Calu3 (cell line): ENCODE measurements around the gene ZNF213. TPM values are rescaled to one million over a fixed set of nuclear protein-coding genes. Genes with fewer than 3 reads are reported as not detected.

Experiments used
- BruUV-seq: library from RNA; stranded (reverse); fragments of 400-500 nt; replicated peaks from 2 replicates; lab custom pipeline; 2021; lab: Mats Ljungman, UMichigan
- CTCF ChIA-PET: fragments of 300-600 bp; sonication (Branson Sonifier 250); formaldehyde crosslinking; loops from one replicate; lab custom pipeline; 2022; ENCODE audit warnings: antibody characterized with exemption; lab: Charles Lee
- DNase-seq: peaks from one replicate; pipeline ENCODE4 v3.0.0; 2022
- H3K27ac Mint-ChIP-seq: one replicate; pipeline ENCODE4 v1.8.0; 2022; ENCODE audit warnings: mixed read lengths; ENCODE audit not compliant: unreplicated experiment
- H3K27me3 Mint-ChIP-seq: one replicate; pipeline ENCODE4 v1.8.0; 2022; ENCODE audit warnings: mixed read lengths; ENCODE audit not compliant: unreplicated experiment
- H3K36me3 Mint-ChIP-seq: one replicate; pipeline ENCODE4 v1.8.0; 2022; ENCODE audit warnings: mild to moderate bottlenecking, moderate library complexity, mixed read lengths; ENCODE audit not compliant: insufficient read depth, unreplicated experiment
- H3K4me1 Mint-ChIP-seq: one replicate; pipeline ENCODE4 v1.8.0; 2022; ENCODE audit warnings: mild to moderate bottlenecking, low read depth, mixed read lengths; ENCODE audit not compliant: unreplicated experiment
- H3K4me3 Mint-ChIP-seq: one replicate; pipeline ENCODE4 v1.8.0; 2022; ENCODE audit warnings: mild to moderate bottlenecking, low read depth, moderate library complexity, mixed read lengths; ENCODE audit not compliant: unreplicated experiment
- H3K9me3 Mint-ChIP-seq: one replicate; pipeline ENCODE4 v1.8.0; 2022; ENCODE audit warnings: low read depth, mixed read lengths; ENCODE audit not compliant: unreplicated experiment
- intact Hi-C: fragments of 100-400 bp; cut with micrococcal nuclease; formaldehyde crosslinking; loops from one replicate; pipeline ENCODE4 v1.10.0; 2022; ENCODE audit not compliant: unreplicated experiment
- total RNA-seq: library from RNA; stranded (reverse); gene quantifications from 2 replicates; pipeline ENCODE4 v1.2.3, GENCODE V29; 2022
- TF ChIP-seq, protein P1 (sequence below): fragments of 200-600 bp; IDR thresholded peaks from one replicate; pipeline ENCODE4 v1.8.0; 2022; ENCODE audit warnings: antibody characterized with exemption; ENCODE audit not compliant: unreplicated experiment

The ZNF213 gene
- total RNA-seq, 1 experiment from 2014 or later, result 11.8 TPM

DNA sequence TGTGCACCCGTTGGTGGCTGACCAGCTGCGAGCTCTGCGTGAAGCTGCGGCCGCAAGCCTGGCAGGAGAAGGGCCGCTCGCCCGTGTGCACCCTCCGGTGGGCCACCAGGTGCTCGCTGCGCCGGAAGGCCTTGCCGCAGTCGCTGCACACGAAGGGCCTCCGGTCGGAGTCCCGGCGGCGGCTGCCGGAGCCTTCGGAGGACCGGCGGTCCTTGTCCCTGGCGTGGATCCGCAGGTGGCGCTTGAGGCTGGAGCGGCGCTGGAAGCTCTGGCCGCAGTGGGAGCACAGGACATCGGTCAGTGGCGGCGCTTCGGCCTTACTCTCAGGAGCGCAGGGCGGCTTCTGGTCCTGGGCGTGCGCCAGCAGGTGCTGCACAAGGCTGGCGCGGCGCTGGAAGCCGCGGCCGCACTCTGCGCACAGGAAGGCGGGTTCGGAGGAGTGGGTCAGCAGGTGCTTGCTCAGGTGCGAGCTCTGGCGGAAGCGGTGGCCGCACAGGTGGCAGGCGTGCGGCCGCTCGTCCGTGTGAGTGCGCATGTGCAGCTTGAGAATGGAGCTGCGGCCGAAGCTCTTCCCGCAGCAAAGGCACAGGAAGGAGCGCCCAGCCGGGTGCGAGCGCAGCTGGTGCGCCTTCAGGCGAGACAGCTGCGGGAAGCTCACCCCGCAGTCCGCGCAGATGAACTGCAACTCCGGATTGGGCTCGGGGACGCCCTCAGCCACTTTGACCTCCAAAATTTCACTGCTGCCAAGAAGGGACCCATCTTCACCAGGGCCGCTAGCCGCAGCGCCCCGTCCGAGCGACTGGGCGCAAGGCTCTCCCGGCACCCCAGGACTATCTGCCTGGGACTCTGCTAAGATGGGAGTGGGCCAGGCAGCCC is 44.9 kb upstream of the ZNF213 start:
- Mint-ChIP-seq H3K9me3 (no peaks in the 10 kb centered on the region), H3K4me3 (no peak overlapping the region), H3K27ac (no peak overlapping the region), H3K27me3 (peaks cover 49% of the 10 kb centered on the region), H3K36me3 (no peaks in the 10 kb centered on the region), H3K4me1 (no peaks in the 10 kb centered on the region)
- TF ChIP-seq, protein P1, sequence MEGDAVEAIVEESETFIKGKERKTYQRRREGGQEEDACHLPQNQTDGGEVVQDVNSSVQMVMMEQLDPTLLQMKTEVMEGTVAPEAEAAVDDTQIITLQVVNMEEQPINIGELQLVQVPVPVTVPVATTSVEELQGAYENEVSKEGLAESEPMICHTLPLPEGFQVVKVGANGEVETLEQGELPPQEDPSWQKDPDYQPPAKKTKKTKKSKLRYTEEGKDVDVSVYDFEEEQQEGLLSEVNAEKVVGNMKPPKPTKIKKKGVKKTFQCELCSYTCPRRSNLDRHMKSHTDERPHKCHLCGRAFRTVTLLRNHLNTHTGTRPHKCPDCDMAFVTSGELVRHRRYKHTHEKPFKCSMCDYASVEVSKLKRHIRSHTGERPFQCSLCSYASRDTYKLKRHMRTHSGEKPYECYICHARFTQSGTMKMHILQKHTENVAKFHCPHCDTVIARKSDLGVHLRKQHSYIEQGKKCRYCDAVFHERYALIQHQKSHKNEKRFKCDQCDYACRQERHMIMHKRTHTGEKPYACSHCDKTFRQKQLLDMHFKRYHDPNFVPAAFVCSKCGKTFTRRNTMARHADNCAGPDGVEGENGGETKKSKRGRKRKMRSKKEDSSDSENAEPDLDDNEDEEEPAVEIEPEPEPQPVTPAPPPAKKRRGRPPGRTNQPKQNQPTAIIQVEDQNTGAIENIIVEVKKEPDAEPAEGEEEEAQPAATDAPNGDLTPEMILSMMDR, result no peak
- DNase-seq, result no peak
- intact Hi-C loops, result no loop called here
- BruUV-seq, result no TSS peak
- CTCF ChIA-PET, result no interaction called here

DNA sequence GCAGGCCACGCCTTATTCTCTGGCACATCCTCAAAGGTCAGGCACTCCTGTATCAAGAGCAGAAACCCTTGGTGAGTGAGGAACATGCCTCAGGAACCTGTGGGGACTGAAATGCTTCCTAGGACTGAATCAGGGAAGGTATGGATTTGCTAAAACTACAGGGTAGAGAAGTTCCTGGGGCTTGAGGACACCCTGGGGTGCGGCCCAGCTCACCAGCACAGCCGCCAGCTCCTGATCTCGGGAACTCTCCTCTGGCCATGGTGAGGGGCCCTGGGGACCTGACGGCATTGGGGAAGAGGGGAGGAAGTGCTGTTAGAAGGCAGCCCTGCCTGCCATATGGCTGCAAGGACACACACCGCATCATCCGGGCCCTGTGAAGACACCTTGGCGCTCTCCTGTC is 43.3 kb upstream of the ZNF213 start:
- H3K4me1 Mint-ChIP-seq, result no peaks in the 10 kb centered on the region
- peaks cover 43% of the 10 kb centered on the region for H3K27me3 Mint-ChIP-seq
- H3K27ac Mint-ChIP-seq, result no peak overlapping the region
- DNase-seq, result no peak
- H3K36me3 Mint-ChIP-seq, result no peaks in the 10 kb centered on the region
- intact Hi-C loops, result no loop called here
- no TSS peak for BruUV-seq
- CTCF ChIA-PET, result no interaction called here
- no peaks in the 10 kb centered on the region for H3K9me3 Mint-ChIP-seq
- TF ChIP-seq, protein P1, result no peak
- H3K4me3 Mint-ChIP-seq, result no peak overlapping the region

DNA sequence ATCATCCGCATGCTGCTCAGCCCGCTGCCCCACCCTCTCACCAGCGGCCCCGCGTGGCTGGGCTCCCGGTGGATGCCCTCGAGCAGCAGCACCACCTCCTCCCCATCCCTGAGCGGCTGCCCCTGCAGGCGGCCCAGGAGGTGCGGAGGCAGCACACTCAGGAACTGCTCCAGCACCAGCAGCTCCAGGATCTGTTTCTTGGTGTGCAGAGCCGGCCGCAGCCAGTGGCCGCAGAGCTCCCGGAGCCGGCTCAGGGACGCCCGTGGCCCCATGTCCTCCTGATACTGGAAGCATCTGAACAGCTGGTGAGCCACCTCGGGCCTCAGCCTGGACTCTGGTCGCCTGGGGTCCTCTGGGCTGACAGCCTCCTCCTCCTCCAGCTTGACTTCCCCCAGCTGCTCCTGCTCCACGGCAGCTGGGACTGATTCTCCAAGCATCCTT is 42.3 kb upstream of the ZNF213 start:
- CTCF ChIA-PET, result no interaction called here
- DNase-seq, result no peak
- Mint-ChIP-seq H3K27me3 (peaks cover 46% of the 10 kb centered on the region), H3K9me3 (no peaks in the 10 kb centered on the region), H3K4me3 (no peak overlapping the region), H3K4me1 (peaks cover 1% of the 10 kb centered on the region), H3K27ac (no peak overlapping the region), H3K36me3 (no peaks in the 10 kb centered on the region)
- BruUV-seq, result no TSS peak
- intact Hi-C loops, result no loop called here
- TF ChIP-seq, protein P1, result no peak

DNA sequence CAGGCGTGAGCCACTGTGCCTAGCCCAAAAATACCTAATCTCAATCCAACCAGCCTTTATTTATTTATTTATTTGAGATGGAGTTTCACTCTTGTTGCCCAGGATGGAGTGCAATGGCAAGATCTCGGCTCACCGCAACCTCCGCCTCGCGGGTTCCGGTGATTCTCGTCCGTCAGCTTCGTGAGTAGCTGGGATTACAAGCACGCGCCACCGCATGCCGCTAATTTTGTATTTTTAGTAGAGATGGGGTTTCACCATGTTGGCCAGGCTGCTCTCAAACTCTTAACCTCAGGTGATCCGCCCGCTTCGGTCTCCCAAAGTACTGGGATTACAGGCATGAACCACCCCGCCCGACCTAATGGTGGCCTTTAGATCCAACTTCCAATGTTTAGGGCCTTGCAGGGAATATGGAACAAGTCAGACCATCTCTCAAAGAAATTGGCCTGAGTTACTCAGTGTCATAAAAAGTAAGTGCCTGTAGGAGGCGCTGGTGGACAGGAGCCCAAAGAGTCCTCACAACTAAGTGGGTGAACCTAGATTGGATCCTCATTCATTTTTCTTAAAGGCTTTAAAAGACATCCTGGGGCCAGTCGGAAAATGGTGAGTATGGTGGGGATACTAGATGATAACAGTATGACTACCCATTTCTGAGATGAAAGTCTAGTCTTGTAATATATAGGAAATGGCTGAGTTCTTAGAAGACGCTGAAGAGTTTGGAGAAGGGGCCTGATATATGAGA is 40.4 kb upstream of the ZNF213 start:
- BruUV-seq, result no TSS peak
- CTCF ChIA-PET, result no interaction called here
- H3K36me3 Mint-ChIP-seq, result peaks cover 12% of the 10 kb centered on the region
- TF ChIP-seq, protein P1, result peak; percentile 61
- H3K27ac Mint-ChIP-seq, result no peak overlapping the region
- H3K9me3 Mint-ChIP-seq, result no peaks in the 10 kb centered on the region
- peak; percentile 46 for DNase-seq
- H3K4me3 Mint-ChIP-seq, result no peak overlapping the region
- H3K4me1 Mint-ChIP-seq, result peaks cover 20% of the 10 kb centered on the region
- H3K27me3 Mint-ChIP-seq, result peaks cover 45% of the 10 kb centered on the region
- intact Hi-C loops, result no loop called here
